Large intestine (tissue), 3 donors: ENCODE results near the gene MESP1. TPM values are rescaled to one million over a fixed set of nuclear protein-coding genes. Genes with fewer than 3 reads are reported as not detected.

Experiments used
- DNase-seq, 2 donors: peaks; one replicate each; pipeline versions ENCODE4 v3.0.0 to v3.0.0-alpha.2; 2013
- H3K27ac ChIP-seq: one replicate; pipeline ENCODE4 v1.5.1; 2013; ENCODE audit warnings: low read length
- H3K27me3 ChIP-seq: 2 replicates; pipeline ENCODE4 v1.6.1; 2013; ENCODE audit warnings: low read length; ENCODE audit not compliant: control insufficient read depth, insufficient read depth
- H3K36me3 ChIP-seq: 2 replicates; pipeline ENCODE4 v1.6.1; 2013; ENCODE audit warnings: low read length; ENCODE audit not compliant: control insufficient read depth, insufficient read depth
- H3K4me1 ChIP-seq: one replicate; pipeline ENCODE4 v1.6.1; 2013; ENCODE audit warnings: low read length; ENCODE audit not compliant: control insufficient read depth, insufficient read depth
- H3K4me3 ChIP-seq: one replicate; pipeline ENCODE4 v1.5.1; 2013; ENCODE audit warnings: low read length
- H3K9me3 ChIP-seq: one replicate; pipeline ENCODE4 v1.6.1; 2013; ENCODE audit warnings: mild to moderate bottlenecking, low read depth, low read length, moderate library complexity; ENCODE audit not compliant: control insufficient read depth
- WGBS: methylation state at CpG from one replicate; pipeline ENCODE4 v1.1.5; 2013; ENCODE audit warnings: low lambda C conversion rate; ENCODE audit not compliant: insufficient coverage; 5-methylcytosine and 5-hydroxymethylcytosine counted together
- polyA plus RNA-seq: library from polyadenylated mRNA; unstranded; fragments of 120-200 nt; gene quantifications from one replicate; pipeline ENCODE4 v1.2.1, GENCODE V29; 2013

The MESP1 gene
- polyA plus RNA-seq, 1 donor: 1.0 TPM

- no CpG with 5 or more reads among the region's 6 CpGs for WGBS
- H3K4me3 ChIP-seq: no peak overlapping the region
- DNase-seq: no peak
- peaks cover 2% of the 10 kb centered on the region for H3K9me3 ChIP-seq
- H3K27me3 ChIP-seq: no peaks in the 10 kb centered on the region
- no peak overlapping the region for H3K27ac ChIP-seq
- H3K36me3 ChIP-seq: peaks cover 12% of the 10 kb centered on the region
- H3K4me1 ChIP-seq: peaks cover 46% of the 10 kb centered on the region
Measured at GRCh38 chr15:89781055-89781454, 30.0 kb upstream of the MESP1 start.

- peaks cover 12% of the 10 kb centered on the region for H3K36me3 ChIP-seq
- WGBS: no CpG with 5 or more reads among the region's 6 CpGs
- H3K4me3 ChIP-seq: no peak overlapping the region
- H3K27me3 ChIP-seq: no peaks in the 10 kb centered on the region
- H3K27ac ChIP-seq: no peak overlapping the region
- peaks cover 50% of the 10 kb centered on the region for H3K4me1 ChIP-seq
- peaks cover 2% of the 10 kb centered on the region for H3K9me3 ChIP-seq
- no peak for DNase-seq
Measured at GRCh38 chr15:89780601-89781000, 29.6 kb upstream of the MESP1 start.

- H3K4me1 ChIP-seq: peaks cover 35% of the 10 kb centered on the region
- no CpG with 5 or more reads among the region's 4 CpGs for WGBS
- H3K36me3 ChIP-seq: no peaks in the 10 kb centered on the region
Measured at GRCh38 chr15:89778861-89779260, 27.8 kb upstream of the MESP1 start.

GRCh38 chr15:89777782-89778380, 26.8 kb upstream of the MESP1 start:
- Histone ChIP-seq H3K9me3 (peaks cover 2% of the 10 kb centered on the region), H3K27me3 (no peaks in the 10 kb centered on the region), H3K4me3 (no peak overlapping the region), H3K27ac (no peak overlapping the region), H3K36me3 (no peaks in the 10 kb centered on the region), H3K4me1 (peaks cover 27% of the 10 kb centered on the region)
- no peak for DNase-seq
- no CpG with 5 or more reads among the region's 10 CpGs for WGBS

More at GRCh38 chr15:89778861-89779260, 27.8 kb upstream of the MESP1 start:
- no peak overlapping the region for H3K4me3 ChIP-seq
- H3K9me3 ChIP-seq: peaks cover 2% of the 10 kb centered on the region
- H3K27ac ChIP-seq: no peak overlapping the region
- no peaks in the 10 kb centered on the region for H3K27me3 ChIP-seq
- no peak for DNase-seq

GRCh38 chr15:89777073-89777751, 26.2 kb upstream of the MESP1 start:
- no peak overlapping the region for H3K27ac ChIP-seq
- DNase-seq: no peak
- H3K9me3 ChIP-seq: peaks cover 2% of the 10 kb centered on the region
- no peaks in the 10 kb centered on the region for H3K36me3 ChIP-seq
- 100% methylated on average over 1 of the region's 25 CpGs for WGBS
- no peaks in the 10 kb centered on the region for H3K27me3 ChIP-seq
- H3K4me1 ChIP-seq: peaks cover 22% of the 10 kb centered on the region
- H3K4me3 ChIP-seq: no peak overlapping the region

GRCh38 chr15:89776274-89777072, 25.4 kb upstream of the MESP1 start, which contains the start of gene MESP2:
TSS of gene MESP2 (plus strand) at chr15:89776332. CDS start at chr15:89776358, 26 bp downstream.
- Histone ChIP-seq H3K27ac (no peak within 1 kb of the TSS), H3K27me3 (no peaks in the 10 kb centered on the region), H3K4me3 (peak within 1 kb of the TSS; percentile 44), H3K4me1 (peaks cover 16% of the 10 kb centered on the region), H3K36me3 (no peaks in the 10 kb centered on the region), H3K9me3 (peaks cover 2% of the 10 kb centered on the region)
- no CpG with 5 or more reads among the region's 82 CpGs for WGBS
- peak; percentile 78 for DNase-seq

GRCh38 chr15:89775815-89776214, 24.8 kb upstream of the MESP1 start:
- no peak for DNase-seq
- no peaks in the 10 kb centered on the region for H3K36me3 ChIP-seq
- no CpG with 5 or more reads among the region's 14 CpGs for WGBS
- H3K27ac ChIP-seq: no peak overlapping the region
- H3K27me3 ChIP-seq: no peaks in the 10 kb centered on the region
- peaks cover 10% of the 10 kb centered on the region for H3K4me1 ChIP-seq
- peaks cover 2% of the 10 kb centered on the region for H3K9me3 ChIP-seq
- peak overlapping the region; percentile 44 for H3K4me3 ChIP-seq

- H3K27me3 ChIP-seq: no peaks in the 10 kb centered on the region
- H3K9me3 ChIP-seq: peaks cover 2% of the 10 kb centered on the region
- H3K4me1 ChIP-seq: peaks cover 12% of the 10 kb centered on the region
- no peak for DNase-seq
- H3K4me3 ChIP-seq: no peak overlapping the region
- H3K27ac ChIP-seq: no peak overlapping the region
- H3K36me3 ChIP-seq: no peaks in the 10 kb centered on the region
- no CpG with 5 or more reads among the region's 5 CpGs for WGBS
Measured at GRCh38 chr15:89774492-89774891, 23.4 kb upstream of the MESP1 start.

GRCh38 chr15:89772932-89773583, 22.0 kb upstream of the MESP1 start:
- no peak overlapping the region for H3K4me3 ChIP-seq
- WGBS: 94% methylated on average over 2 of the region's 3 CpGs
- H3K4me1 ChIP-seq: peaks cover 14% of the 10 kb centered on the region
- peaks cover 2% of the 10 kb centered on the region for H3K9me3 ChIP-seq
- H3K36me3 ChIP-seq: no peaks in the 10 kb centered on the region
- H3K27me3 ChIP-seq: no peaks in the 10 kb centered on the region
- no peak for DNase-seq
- no peak overlapping the region for H3K27ac ChIP-seq

GRCh38 chr15:89770041-89770440, 19.0 kb upstream of the MESP1 start:
- no peaks in the 10 kb centered on the region for H3K27me3 ChIP-seq
- H3K36me3 ChIP-seq: no peaks in the 10 kb centered on the region
- DNase-seq: no peak
- WGBS: no CpG with 5 or more reads among the region's 3 CpGs
- peaks cover 13% of the 10 kb centered on the region for H3K4me1 ChIP-seq
- no peak overlapping the region for H3K27ac ChIP-seq
- H3K4me3 ChIP-seq: no peak overlapping the region
- no peaks in the 10 kb centered on the region for H3K9me3 ChIP-seq
